H1 (cell line): Measurements from ENCODE around the gene POLR2F. TPM values are rescaled to one million over a fixed set of nuclear protein-coding genes. Genes with fewer than 3 reads are reported as not detected.

Source experiments
- CTCF ChIA-PET: fragments of 300-600 bp; sonication (Branson Sonifier 250); formaldehyde crosslinking; loops from one replicate; lab custom pipeline; 2021; ENCODE audit not compliant: partially characterized antibody; lab: Charles Lee
- POLR2A ChIA-PET: fragments of 300-600 bp; sonication (Branson Sonifier 250); formaldehyde crosslinking; loops from one replicate; lab custom pipeline; 2021; ENCODE audit warnings: inconsistent platforms; ENCODE audit not compliant: partially characterized antibody; lab: Charles Lee
- DNase-seq, 2 experiments: peaks; one replicate each; pipeline versions ENCODE4 v3.0.0 to v3.0.0-alpha.2; 2010 to 2022; ENCODE audit warnings: low spot score in 2 of 2, low read depth in 1 of 2, mixed read lengths in 1 of 2
- FAIRE-seq: peaks from 2 replicates; lab custom pipeline; 2011; peaks lifted over from hg19 to GRCh38; lab: Jason Lieb, UNC
- H2AFZ ChIP-seq: 2 replicates; pipeline ENCODE4 v1.8.1; 2012; ENCODE audit warnings: low read length, inconsistent platforms
- H2AK5ac ChIP-seq: 2 replicates; pipeline ENCODE4 v1.6.1; 2013; ENCODE audit warnings: low read depth, low read length
- H2BK120ac ChIP-seq: replicated peaks from 2 replicates; pipeline ENCODE3; 2013; ENCODE audit warnings: low read depth, low read length, inconsistent platforms
- H2BK12ac ChIP-seq: 2 replicates; pipeline ENCODE4 v1.6.1; 2013; ENCODE audit warnings: low read depth, low read length
- H2BK15ac ChIP-seq: 2 replicates; pipeline ENCODE4 v1.6.1; 2013; ENCODE audit warnings: low read length
- H2BK20ac ChIP-seq: 2 replicates; pipeline ENCODE4 v1.6.1; 2013; ENCODE audit warnings: low read length
- H2BK5ac ChIP-seq: 2 replicates; pipeline ENCODE4 v1.6.1; 2013; ENCODE audit warnings: low read depth, low read length
- H3K14ac ChIP-seq: 2 replicates; pipeline ENCODE4 v1.6.1; 2013; ENCODE audit warnings: inconsistent platforms; ENCODE audit not compliant: insufficient read length
- H3K18ac ChIP-seq: 2 replicates; pipeline ENCODE4 v1.6.1; 2013; ENCODE audit warnings: low read length; ENCODE audit errors: extremely low read depth
- H3K23ac ChIP-seq: 2 replicates; pipeline ENCODE4 v1.6.1; 2013; ENCODE audit warnings: inconsistent platforms; ENCODE audit not compliant: insufficient read length
- H3K23me2 ChIP-seq: 2 replicates; pipeline ENCODE4 v1.6.1; 2013; ENCODE audit warnings: low read depth, low read length
- H3K27ac ChIP-seq: 2 replicates; pipeline ENCODE4 v1.6.1; 2011; ENCODE audit warnings: low read depth, low read length, inconsistent platforms
- H3K27me3 ChIP-seq, 4 experiments: replicated peaks in 1 of 4; 1 replicate in 1 of 4; 2 replicates in 3 of 4; pipeline versions ENCODE4 v1.6.1 to v1.8.1; 2011 to 2013; ENCODE audit warnings: low read length in 3 of 4, mild to moderate bottlenecking in 3 of 4, inconsistent platforms in 2 of 4, mixed read lengths in 2 of 4, moderate library complexity in 1 of 4; ENCODE audit not compliant: control insufficient read depth in 3 of 4, insufficient read depth in 3 of 4; ENCODE audit errors: extremely low read depth in 1 of 4
- H3K36me3 ChIP-seq, 4 experiments: 2 replicates each; pipeline versions ENCODE4 v1.6.1 to v1.8.1; 2011 to 2013; ENCODE audit warnings: mild to moderate bottlenecking in 4 of 4, low read length in 3 of 4, moderate library complexity in 2 of 4, control low read depth in 1 of 4, inconsistent platforms in 1 of 4; ENCODE audit not compliant: insufficient read depth in 4 of 4, control insufficient read depth in 2 of 4
- H3K4ac ChIP-seq: replicated peaks from 2 replicates; pipeline ENCODE3; 2013; ENCODE audit warnings: low read length, low read depth, mixed read lengths, inconsistent platforms; ENCODE audit not compliant: insufficient read length
- H3K4me1 ChIP-seq, 4 experiments: replicated peaks in 1 of 4; 1 replicate in 1 of 4; 2 replicates in 3 of 4; pipeline versions ENCODE4 v1.6.1 to v1.8.1; 2011 to 2013; ENCODE audit warnings: low read length in 3 of 4, inconsistent platforms in 2 of 4, mixed read lengths in 1 of 4; ENCODE audit not compliant: insufficient read depth in 4 of 4, control insufficient read depth in 3 of 4
- H3K4me2 ChIP-seq, 2 experiments: 2 replicates each; pipeline versions ENCODE4 v1.6.1 to v1.8.1; 2011 to 2013; ENCODE audit warnings: low read depth in 2 of 2, low read length in 2 of 2, control low read depth in 1 of 2, inconsistent platforms in 1 of 2, mild to moderate bottlenecking in 1 of 2; ENCODE audit not compliant: insufficient read depth in 1 of 2
- H3K4me3 ChIP-seq, 4 experiments: fragments of 200-600, 300-600 bp in 1 of 4; sonication (generic), shearing (Covaris generic), sonication (Bioruptor Twin) in 1 of 4; 2 replicates each; pipeline versions ENCODE4 v1.5.1 to v1.8.1; 2011 to 2016; ENCODE audit warnings: low read length in 4 of 4, low read depth in 3 of 4, control low read depth in 2 of 4, inconsistent platforms in 2 of 4, mild to moderate bottlenecking in 2 of 4, mixed read lengths in 1 of 4, moderate library complexity in 1 of 4; ENCODE audit not compliant: insufficient read depth in 2 of 4; ENCODE audit errors: extremely low read depth in 1 of 4
- H3K56ac ChIP-seq: replicated peaks from 2 replicates; pipeline ENCODE3; 2013; ENCODE audit warnings: low read depth, mild to moderate bottlenecking, mixed read lengths, low read length, inconsistent platforms; ENCODE audit not compliant: insufficient read length
- H3K79me1 ChIP-seq: 2 replicates; pipeline ENCODE4 v1.6.1; 2013; ENCODE audit warnings: low read depth, low read length, control low read depth
- H3K79me2 ChIP-seq, 2 experiments: 2 replicates each; pipeline versions ENCODE4 v1.6.1 to v1.8.1; 2012 to 2013; ENCODE audit warnings: low read length in 2 of 2, mild to moderate bottlenecking in 2 of 2, inconsistent platforms in 1 of 2; ENCODE audit not compliant: insufficient read depth in 2 of 2, control insufficient read depth in 1 of 2
- H3K9ac ChIP-seq, 4 experiments: replicated peaks in 1 of 4; 1 replicate in 1 of 4; 2 replicates in 3 of 4; pipeline versions ENCODE4 v1.6.1 to v1.8.1; 2011 to 2013; ENCODE audit warnings: low read depth in 3 of 4, low read length in 3 of 4, control low read depth in 2 of 4, mild to moderate bottlenecking in 2 of 4, moderate library complexity in 2 of 4, inconsistent platforms in 1 of 4; ENCODE audit errors: extremely low read depth in 1 of 4
- H3K9me3 ChIP-seq, 2 experiments: 2 replicates each; pipeline versions ENCODE4 v1.6.1 to v1.8.1; 2012 to 2013; ENCODE audit warnings: mild to moderate bottlenecking in 2 of 2, moderate library complexity in 2 of 2, control low read depth in 1 of 2, inconsistent platforms in 1 of 2, low read depth in 1 of 2, low read length in 1 of 2, mixed read lengths in 1 of 2; ENCODE audit not compliant: insufficient read depth in 2 of 2
- H4K20me1 ChIP-seq, 2 experiments: replicated peaks in 1 of 2; 2 replicates each; pipeline versions ENCODE3 to v1.8.1; 2011 to 2013; ENCODE audit warnings: inconsistent platforms in 2 of 2, low read length in 2 of 2, mild to moderate bottlenecking in 1 of 2; ENCODE audit not compliant: insufficient read depth in 2 of 2, control insufficient read depth in 1 of 2
- H4K5ac ChIP-seq: 2 replicates; pipeline ENCODE4 v1.6.1; 2013; ENCODE audit warnings: low read length, low read depth, mixed read lengths, inconsistent platforms; ENCODE audit not compliant: insufficient read length
- H4K8ac ChIP-seq: 2 replicates; pipeline ENCODE4 v1.8.0; 2013; ENCODE audit warnings: mild to moderate bottlenecking, moderate library complexity, low read length, inconsistent platforms; ENCODE audit not compliant: insufficient read depth; ENCODE audit errors: extremely low read depth
- H4K91ac ChIP-seq: replicated peaks from 2 replicates; pipeline ENCODE3; 2013; ENCODE audit warnings: low read length, mixed read lengths, inconsistent platforms; ENCODE audit not compliant: insufficient read length
- CBX5 ChIP-seq: fragments of 300-800, 300-1000 bp; sonication (generic); IDR thresholded peaks from 2 replicates; pipeline ENCODE4 v1.7.1; 2016; ENCODE audit warnings: antibody characterized with exemption, low read length, low read depth
- GTF2F1 ChIP-seq: IDR thresholded peaks from 2 replicates; pipeline ENCODE4 v1.6.1; 2012; ENCODE audit warnings: low read depth, low read length, improper control_type of control experiment, borderline replicate concordance
- JUND ChIP-seq: IDR thresholded peaks from 2 replicates; pipeline ENCODE4 v1.6.1; 2011; ENCODE audit warnings: mild to moderate bottlenecking, improper control_type of control experiment, low read length
- KDM4A ChIP-seq: IDR thresholded peaks from one replicate; pipeline ENCODE4 v1.7.1; 2012; ENCODE audit warnings: low read depth, mild to moderate bottlenecking, moderate library complexity, low read length, inconsistent platforms; ENCODE audit not compliant: severe bottlenecking
- KDM5A ChIP-seq: fragments of 200-600 bp; IDR thresholded peaks from 2 replicates; pipeline ENCODE4 v1.7.1; 2012; ENCODE audit warnings: mild to moderate bottlenecking, low read length, inconsistent platforms, mixed read lengths
- RAD21 ChIP-seq, 2 experiments: IDR thresholded peaks in 1 of 2; conservative IDR thresholded peaks in 1 of 2; 2 replicates each; pipeline ENCODE4 v1.6.1; 2011; ENCODE audit warnings: low read depth in 2 of 2, low read length in 2 of 2, improper control_type of control experiment in 1 of 2, inconsistent platforms in 1 of 2, mild to moderate bottlenecking in 1 of 2, moderate library complexity in 1 of 2
- SP2 ChIP-seq: IDR thresholded peaks from 2 replicates; pipeline ENCODE4 v1.6.1; 2012; ENCODE audit warnings: mild to moderate bottlenecking, low read length, inconsistent platforms
- TAF1 ChIP-seq: IDR thresholded peaks from 2 replicates; pipeline ENCODE4 v1.6.1; 2011; ENCODE audit warnings: mild to moderate bottlenecking, low read depth, low read length
- WGBS, 2 experiments: shearing (Covaris generic) in 1 of 2; methylation state at CpG; one replicate each; pipeline versions ENCODE4 v1.1.6 to v1.1.7; 2013 to 2015; ENCODE audit warnings: low lambda C conversion rate in 2 of 2, mixed read lengths in 2 of 2, inconsistent platforms in 1 of 2, low coverage in 1 of 2, missing lambda C conversion rate in 1 of 2; ENCODE audit not compliant: insufficient replicate concordance in 2 of 2, insufficient coverage in 1 of 2, insufficient read length in 1 of 2; ENCODE audit errors: extremely low coverage in 1 of 2, missing lambda C conversion rate in 1 of 2; 5-methylcytosine and 5-hydroxymethylcytosine counted together
- polyA plus RNA-seq, 7 experiments: library from polyadenylated mRNA; depleted of rRNA in 3 of 7; stranded (reverse) in 5 of 7; unstranded in 2 of 7; fragments of >200 nt in 5 of 7; fragments of 200-250 nt in 2 of 7; gene quantifications; 1 replicate in 5 of 7; 2 replicates in 1 of 7; 4 replicates in 1 of 7; pipeline versions ENCODE4 v1.2.1 to v1.2.3, GENCODE V29; 2011 to 2013; ENCODE audit warnings: missing spikeins in 2 of 7, mixed read lengths in 2 of 7
- total RNA-seq: library from RNA; stranded (reverse); fragmentation: NEBNext Ultra II Directional; extraction: Animal tissue kit (Norgen Biotek cat#: 25700); gene quantifications from 2 replicates; pipeline ENCODE4 v1.2.1, GENCODE V29; 2021
- TF ChIP-seq, protein P1 (sequence below): IDR thresholded peaks from 2 replicates; pipeline ENCODE4 v1.6.1; 2011; ENCODE audit warnings: low read length, improper control_type of control experiment
- TF ChIP-seq, protein P2 (sequence below): IDR thresholded peaks from 2 replicates; pipeline ENCODE4 v1.6.1; 2012; ENCODE audit warnings: low read length, inconsistent platforms

The POLR2F gene
- total and polyA plus RNA-seq, 2 of the 8 experiments (the other 6 are each of a cell fraction or from before 2014, with no cell fraction given): 150 to 176 TPM

DNA sequence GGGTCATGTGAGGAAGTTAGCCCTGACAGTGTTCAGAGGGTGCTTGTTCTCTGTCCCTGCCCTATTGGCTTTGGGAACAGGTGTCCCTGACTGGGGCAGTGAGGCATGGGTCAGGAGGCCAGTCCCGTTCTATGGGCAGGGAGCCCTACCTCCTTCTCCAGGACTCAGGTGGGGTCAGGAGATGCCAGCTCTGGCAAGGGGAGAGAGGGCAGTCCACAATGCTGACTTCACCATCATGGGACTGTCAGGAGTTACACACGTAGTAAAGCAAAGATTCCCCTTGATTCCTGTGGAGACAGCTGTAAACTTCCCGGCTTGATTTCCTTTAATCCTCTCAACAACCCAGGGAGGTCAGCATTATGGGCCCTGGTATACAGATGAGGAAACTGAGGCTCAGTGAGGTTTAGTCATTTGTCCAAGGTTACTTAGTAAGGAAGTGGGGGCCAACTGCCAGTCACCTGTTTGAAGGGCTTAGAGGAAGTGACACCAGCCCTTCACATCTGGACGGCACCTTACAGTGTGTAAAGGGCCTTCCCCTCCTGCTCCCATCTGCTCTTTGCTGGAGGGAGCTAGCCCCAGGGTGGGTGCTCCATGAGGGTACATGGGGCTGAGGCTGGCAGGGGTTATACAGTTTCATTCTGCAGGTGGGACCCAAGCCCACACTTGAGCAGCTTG lies 35.5 kb upstream of the POLR2F start:
- ChIA-PET CTCF (interaction anchor here (1.1 to 3.6 kb wide), 5 partner anchors 9 to 47 kb away, joined by 4 to 13 read pairs (median 5); partner anchors contain the start of gene MICALL1), POLR2A (interaction anchor here (1.0 to 8.4 kb wide), 4 partner anchors 13 to 131 kb away, joined by 3 to 36 read pairs (median 8); partner anchors contain the start of gene MICALL1)
- no peak overlapping the region for H3K23ac ChIP-seq
- TF ChIP-seq GTF2F1 (no peak), KDM4A (no peak), KDM5A (no peak), TAF1 (no peak), CBX5 (no peak), SP2 (no peak), JUND (no peak), RAD21 (IDR thresholded peaks at IDR 0.05 in 1 of 2, conservative IDR thresholded peaks at IDR 0.05 in 1 of 2; ENCODE audit: low read depth in 2 of 2, low read length in 2 of 2) (no peak)
- TF ChIP-seq, protein P1, sequence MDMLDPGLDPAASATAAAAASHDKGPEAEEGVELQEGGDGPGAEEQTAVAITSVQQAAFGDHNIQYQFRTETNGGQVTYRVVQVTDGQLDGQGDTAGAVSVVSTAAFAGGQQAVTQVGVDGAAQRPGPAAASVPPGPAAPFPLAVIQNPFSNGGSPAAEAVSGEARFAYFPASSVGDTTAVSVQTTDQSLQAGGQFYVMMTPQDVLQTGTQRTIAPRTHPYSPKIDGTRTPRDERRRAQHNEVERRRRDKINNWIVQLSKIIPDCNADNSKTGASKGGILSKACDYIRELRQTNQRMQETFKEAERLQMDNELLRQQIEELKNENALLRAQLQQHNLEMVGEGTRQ: no peak
- TF ChIP-seq, protein P2, sequence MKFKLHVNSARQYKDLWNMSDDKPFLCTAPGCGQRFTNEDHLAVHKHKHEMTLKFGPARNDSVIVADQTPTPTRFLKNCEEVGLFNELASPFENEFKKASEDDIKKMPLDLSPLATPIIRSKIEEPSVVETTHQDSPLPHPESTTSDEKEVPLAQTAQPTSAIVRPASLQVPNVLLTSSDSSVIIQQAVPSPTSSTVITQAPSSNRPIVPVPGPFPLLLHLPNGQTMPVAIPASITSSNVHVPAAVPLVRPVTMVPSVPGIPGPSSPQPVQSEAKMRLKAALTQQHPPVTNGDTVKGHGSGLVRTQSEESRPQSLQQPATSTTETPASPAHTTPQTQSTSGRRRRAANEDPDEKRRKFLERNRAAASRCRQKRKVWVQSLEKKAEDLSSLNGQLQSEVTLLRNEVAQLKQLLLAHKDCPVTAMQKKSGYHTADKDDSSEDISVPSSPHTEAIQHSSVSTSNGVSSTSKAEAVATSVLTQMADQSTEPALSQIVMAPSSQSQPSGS: no peak

More for the DNA sequence above, 35.5 kb upstream of the POLR2F start:
- Histone ChIP-seq H3K79me1 (no peaks in the 10 kb centered on the region), H2BK5ac (no peak overlapping the region), H2BK20ac (no peak overlapping the region), H3K27ac (no peak overlapping the region), H2AFZ (no peak overlapping the region), H3K18ac (no peak overlapping the region), H3K79me2 (no peaks in the 10 kb centered on the region), H3K9ac (no peak overlapping the region), H2BK15ac (no peak overlapping the region), H3K4me1 (no peaks in the 10 kb centered on the region), H3K36me3 (peaks cover 0 to 26% (median 5%) of the 10 kb centered on the region in 4 experiments; a peak in 4 of 8 replicates), H3K4ac (no peak overlapping the region), H3K56ac (no peak overlapping the region), H3K4me3 (no peak overlapping the region), H2AK5ac (no peak overlapping the region), H3K14ac (no peak overlapping the region), H3K4me2 (no peak overlapping the region), H2BK12ac (no peak overlapping the region), H4K5ac (no peak overlapping the region), H3K23me2 (no peaks in the 10 kb centered on the region), H3K27me3 (no peaks in the 10 kb centered on the region), H2BK120ac (no peak overlapping the region), H4K8ac (no peak overlapping the region), H3K9me3 (no peaks in the 10 kb centered on the region), H4K20me1 (peaks cover 2 to 6% of the 10 kb centered on the region in 2 experiments), H4K91ac (no peak overlapping the region)
- 81% methylated on average over 4 of the region's 4 CpGs; no CpG with 5 or more reads in 1 of the 2 experiments for WGBS, 2 experiments
- no peak for DNase-seq
- no peak for FAIRE-seq
